GM23338 (cell line): ENCODE measurements around the gene LAMC3.

ENCODE experiments used
- CREB1 ChIP-seq: fragments of 250-450 bp; sonication (Bioruptor Pico); IDR thresholded peaks from 2 replicates; pipeline ENCODE4 v1.5.0; 2020; ENCODE audit warnings: low read depth, mild to moderate bottlenecking, moderate library complexity
- EZH2 ChIP-seq: fragments of 200-600 bp; sonication (generic); IDR thresholded peaks from one replicate; pipeline ENCODE4 v1.8.0; 2017; ENCODE audit warnings: antibody characterized with exemption, mild to moderate bottlenecking, low read depth; ENCODE audit not compliant: unreplicated experiment
- EZH2phosphoT487 ChIP-seq: fragments of 200-600 bp; sonication (generic); IDR thresholded peaks from one replicate; pipeline ENCODE4 v1.8.1; 2018; ENCODE audit warnings: antibody characterized with exemption; ENCODE audit not compliant: unreplicated experiment
- TF ChIP-seq, protein P1 (sequence below), 2 experiments: fragments of 200-600 bp in 1 of 2; sonication (generic) in 1 of 2; conservative IDR thresholded peaks; 2 replicates each; pipeline versions ENCODE4 v1.5.1 to v1.6.1; 2016 to 2017; ENCODE audit warnings: antibody characterized with exemption in 2 of 2, low read depth in 2 of 2, mild to moderate bottlenecking in 2 of 2, moderate library complexity in 1 of 2

DNA sequence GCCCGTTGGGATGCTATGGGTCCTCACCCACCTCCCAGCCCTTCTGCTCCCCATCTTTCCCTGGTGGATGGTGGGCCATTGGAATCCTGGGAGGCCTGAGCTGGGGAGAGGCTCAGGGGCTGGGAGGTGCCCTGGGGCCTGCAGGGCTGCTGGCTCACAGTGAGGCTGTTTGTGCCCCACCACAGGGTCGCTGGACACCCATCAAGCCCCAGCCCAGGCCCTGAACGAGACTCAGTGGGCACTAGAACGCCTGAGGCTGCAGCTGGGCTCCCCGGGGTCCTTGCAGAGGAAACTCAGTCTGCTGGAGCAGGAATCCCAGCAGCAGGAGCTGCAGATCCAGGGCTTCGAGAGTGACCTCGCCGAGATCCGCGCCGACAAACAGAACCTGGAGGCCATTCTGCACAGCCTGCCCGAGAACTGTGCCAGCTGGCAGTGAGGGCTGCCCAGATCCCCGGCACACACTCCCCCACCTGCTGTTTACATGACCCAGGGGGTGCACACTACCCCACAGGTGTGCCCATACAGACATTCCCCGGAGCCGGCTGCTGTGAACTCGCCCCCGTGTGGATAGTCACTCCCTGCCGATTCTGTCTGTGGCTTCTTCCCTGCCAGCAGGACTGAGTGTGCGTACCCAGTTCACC lies 82.5 kb downstream of the LAMC3 start:
- TF ChIP-seq, protein P1, sequence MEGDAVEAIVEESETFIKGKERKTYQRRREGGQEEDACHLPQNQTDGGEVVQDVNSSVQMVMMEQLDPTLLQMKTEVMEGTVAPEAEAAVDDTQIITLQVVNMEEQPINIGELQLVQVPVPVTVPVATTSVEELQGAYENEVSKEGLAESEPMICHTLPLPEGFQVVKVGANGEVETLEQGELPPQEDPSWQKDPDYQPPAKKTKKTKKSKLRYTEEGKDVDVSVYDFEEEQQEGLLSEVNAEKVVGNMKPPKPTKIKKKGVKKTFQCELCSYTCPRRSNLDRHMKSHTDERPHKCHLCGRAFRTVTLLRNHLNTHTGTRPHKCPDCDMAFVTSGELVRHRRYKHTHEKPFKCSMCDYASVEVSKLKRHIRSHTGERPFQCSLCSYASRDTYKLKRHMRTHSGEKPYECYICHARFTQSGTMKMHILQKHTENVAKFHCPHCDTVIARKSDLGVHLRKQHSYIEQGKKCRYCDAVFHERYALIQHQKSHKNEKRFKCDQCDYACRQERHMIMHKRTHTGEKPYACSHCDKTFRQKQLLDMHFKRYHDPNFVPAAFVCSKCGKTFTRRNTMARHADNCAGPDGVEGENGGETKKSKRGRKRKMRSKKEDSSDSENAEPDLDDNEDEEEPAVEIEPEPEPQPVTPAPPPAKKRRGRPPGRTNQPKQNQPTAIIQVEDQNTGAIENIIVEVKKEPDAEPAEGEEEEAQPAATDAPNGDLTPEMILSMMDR (conservative IDR thresholded peaks at IDR 0.05; ENCODE audit: low read depth in 2 of 2) = no peak
- TF ChIP-seq EZH2 = no peak
- no peak for TF ChIP-seq EZH2phosphoT487
- TF ChIP-seq CREB1 = no peak
